Mesothelial cell of epicardium (in vitro differentiated cells): ENCODE results near the gene CLSTN3. TPM values are rescaled to one million over a fixed set of nuclear protein-coding genes. Genes with fewer than 3 reads are reported as not detected.
A peak's percentile ranks its signal among the peaks of the same experiment; 100 is the strongest.

Source experiments
- DNase-seq, 2 experiments: peaks; one replicate each; pipeline ENCODE4 v3.0.0; 2021; ENCODE audit warnings: low spot score in 2 of 2; ENCODE audit not compliant: unreplicated experiment in 2 of 2
- H3K27ac Mint-ChIP-seq: 2 replicates; pipeline ENCODE4 v1.8.0; 2021; ENCODE audit warnings: mixed read lengths
- H3K27me3 Mint-ChIP-seq: 2 replicates; pipeline ENCODE4 v1.8.0; 2021; ENCODE audit warnings: low read depth, mixed read lengths
- H3K36me3 Mint-ChIP-seq: 2 replicates; pipeline ENCODE4 v1.8.0; 2021; ENCODE audit warnings: mixed read lengths
- H3K4me1 Mint-ChIP-seq: 2 replicates; pipeline ENCODE4 v1.8.0; 2021; ENCODE audit warnings: mixed read lengths
- H3K4me3 Mint-ChIP-seq: 2 replicates; pipeline ENCODE4 v1.8.0; 2021; ENCODE audit warnings: mild to moderate bottlenecking, moderate library complexity, mixed read lengths
- H3K9me3 Mint-ChIP-seq: 2 replicates; pipeline ENCODE4 v1.8.0; 2021; ENCODE audit warnings: mixed read lengths
- CTCF ChIP-seq: fragments of 200-600 bp; sonication (generic); IDR thresholded peaks from one replicate; pipeline ENCODE4 v1.5.0; 2021; ENCODE audit warnings: antibody characterized with exemption; ENCODE audit not compliant: unreplicated experiment
- total RNA-seq: library from RNA; stranded (reverse); gene quantifications from 3 replicates; pipeline ENCODE4 v1.2.1, GENCODE V29; 2021

The CLSTN3 gene
- total RNA-seq, result 79.1 to 81.3 TPM (median 81.1 TPM) in 3 replicates

- Mint-ChIP-seq H3K27me3 (no peaks in the 10 kb centered on the region), H3K36me3 (peaks cover 5% of the 10 kb centered on the region), H3K27ac (peak within 1 kb of the TSS; percentile 89), H3K4me3 (peak within 1 kb of the TSS; percentile 90), H3K4me1 (peaks cover 25% of the 10 kb centered on the region), H3K9me3 (no peaks in the 10 kb centered on the region)
- peak; percentile 10 for TF ChIP-seq CTCF
- DNase-seq, result peak; percentile 79 to 89
These were observed at the start of gene CLSTN3 for GRCh38 chr12:7129872-7130691. CLSTN3 (plus strand) TSS chr12:7130371; CDS start chr12:7130649, 278 bp downstream.

GRCh38 chr12:7081037-7081436, 49.1 kb upstream of the CLSTN3 start:
- no peak for DNase-seq
- Mint-ChIP-seq H3K27me3 (peaks cover 2% of the 10 kb centered on the region), H3K4me1 (peaks cover 4% of the 10 kb centered on the region), H3K4me3 (no peak overlapping the region), H3K36me3 (peaks cover 16% of the 10 kb centered on the region), H3K27ac (no peak overlapping the region), H3K9me3 (peaks cover 6% of the 10 kb centered on the region)
- TF ChIP-seq CTCF, result no peak

DNA sequence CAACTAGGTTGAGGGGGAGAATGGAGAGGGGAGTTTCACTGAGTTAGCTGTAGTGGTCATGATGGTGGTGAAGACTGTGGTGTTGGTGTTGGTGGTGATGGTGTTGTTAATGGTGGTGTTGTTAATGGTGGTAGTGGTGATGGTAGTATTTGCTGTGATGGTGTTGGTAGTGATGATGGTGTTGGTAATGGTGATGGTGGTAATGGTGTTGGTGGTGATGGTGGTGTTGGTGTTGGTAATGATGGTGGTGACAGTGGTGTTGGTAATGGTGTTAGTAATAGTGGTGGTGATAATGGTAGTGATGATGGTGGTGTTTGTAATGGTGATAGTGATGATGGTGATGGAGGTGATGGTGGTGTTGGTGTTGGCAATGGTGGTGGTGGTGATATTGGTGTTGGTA, 47.0 kb upstream of the CLSTN3 start:
- no peak for DNase-seq
- Mint-ChIP-seq H3K36me3 (peaks cover 24% of the 10 kb centered on the region), H3K9me3 (peaks cover 6% of the 10 kb centered on the region), H3K27ac (no peak overlapping the region), H3K4me3 (no peak overlapping the region), H3K27me3 (no peaks in the 10 kb centered on the region), H3K4me1 (peaks cover 4% of the 10 kb centered on the region)
- TF ChIP-seq CTCF, result no peak

GRCh38 chr12:7089196-7089871, 40.8 kb upstream of the CLSTN3 start:
- H3K4me3 Mint-ChIP-seq, result no peak overlapping the region
- TF ChIP-seq CTCF, result no peak
- H3K27ac Mint-ChIP-seq, result no peak overlapping the region
- H3K36me3 Mint-ChIP-seq, result peaks cover 9% of the 10 kb centered on the region
- no peaks in the 10 kb centered on the region for H3K27me3 Mint-ChIP-seq
- H3K4me1 Mint-ChIP-seq, result peaks cover 13% of the 10 kb centered on the region
- no peak for DNase-seq
- H3K9me3 Mint-ChIP-seq, result no peaks in the 10 kb centered on the region

GRCh38 chr12:7090222-7090998, 39.8 kb upstream of the CLSTN3 start:
- no peak for DNase-seq
- Mint-ChIP-seq H3K27ac (no peak overlapping the region), H3K9me3 (no peaks in the 10 kb centered on the region), H3K4me1 (peaks cover 13% of the 10 kb centered on the region), H3K36me3 (peaks cover 9% of the 10 kb centered on the region), H3K27me3 (no peaks in the 10 kb centered on the region), H3K4me3 (no peak overlapping the region)
- no peak for TF ChIP-seq CTCF
